NCI-H2029 treated with DMSO at 0.1 percent for 48 hours (cell line): ENCODE data around the gene ASGR1.
"Not testable (repeated sequence)": the region's sequence is repeated elsewhere in the genome, so short reads cannot be mapped to it uniquely, and the experiment has no call there.

Experiments used
- DNase-seq: peaks from one replicate; lab custom pipeline; 2025; lab: John Stamatoyannopoulos, UW

The ASGR1 gene

GRCh38 chr17:7190276-7190917, 11.2 kb upstream of the ASGR1 start:
- no peak for DNase-seq

- no peak for DNase-seq
Observed at GRCh38 chr17:7186241-7186640, 7.1 kb upstream of the ASGR1 start.

- DNase-seq: no peak
Observed at GRCh38 chr17:7184647-7185046, 5.5 kb upstream of the ASGR1 start.

- no peak for DNase-seq
Observed at GRCh38 chr17:7184091-7184488, 4.9 kb upstream of the ASGR1 start.

GRCh38 chr17:7183433-7184090, 4.4 kb upstream of the ASGR1 start:
- no peak for DNase-seq

GRCh38 chr17:7182101-7182500, 2.9 kb upstream of the ASGR1 start:
- DNase-seq: not testable (repeated sequence)

- no peak for DNase-seq
Observed at GRCh38 chr17:7178973-7179316, 225 bp downstream of the ASGR1 start.

- no peak for DNase-seq
Observed at GRCh38 chr17:7177954-7178477, 1.2 kb downstream of the ASGR1 start.

GRCh38 chr17:7177191-7177953, 1.8 kb downstream of the ASGR1 start:
- DNase-seq: no peak

GRCh38 chr17:7176841-7177190, 2.4 kb downstream of the ASGR1 start:
- DNase-seq: no peak

- DNase-seq: no peak
Observed at GRCh38 chr17:7176107-7176840, 2.9 kb downstream of the ASGR1 start.

GRCh38 chr17:7175330-7175733, 3.8 kb downstream of the ASGR1 start:
- DNase-seq: no peak

GRCh38 chr17:7174603-7175326, 4.4 kb downstream of the ASGR1 start:
- DNase-seq: no peak

- no peak for DNase-seq
Observed at GRCh38 chr17:7173687-7174602, 5.2 kb downstream of the ASGR1 start.

- not testable (repeated sequence) for DNase-seq
Observed at GRCh38 chr17:7172522-7173191, 6.5 kb downstream of the ASGR1 start.

- not testable (repeated sequence) for DNase-seq
Observed at GRCh38 chr17:7169565-7169908, 9.6 kb downstream of the ASGR1 start.

GRCh38 chr17:7168841-7169564, 10.2 kb downstream of the ASGR1 start:
- not testable (repeated sequence) for DNase-seq

GRCh38 chr17:7167832-7168231, 11.3 kb downstream of the ASGR1 start:
- no peak for DNase-seq

GRCh38 chr17:7166873-7167272, 12.3 kb downstream of the ASGR1 start:
- DNase-seq: no peak
